Skin of body (tissue), 2 donors: Measurements from ENCODE around the gene SF3B6. TPM values are rescaled to one million over a fixed set of nuclear protein-coding genes. Genes with fewer than 3 reads are reported as not detected.
"Not testable (repeated sequence)": the region's sequence is repeated elsewhere in the genome, so short reads cannot be mapped to it uniquely, and the experiment has no call there.

Source experiments
- DNase-seq: peaks from one replicate; lab custom pipeline; 2025; lab: John Stamatoyannopoulos, UW
- total RNA-seq: library from RNA; depleted of rRNA; stranded (reverse); fragments of >200 nt; gene quantifications from one replicate; pipeline ENCODE4 v1.2.3, GENCODE V29; 2014

SF3B6 gene
- total RNA-seq, 1 donor from 2014 or later = 94.8 TPM

DNA sequence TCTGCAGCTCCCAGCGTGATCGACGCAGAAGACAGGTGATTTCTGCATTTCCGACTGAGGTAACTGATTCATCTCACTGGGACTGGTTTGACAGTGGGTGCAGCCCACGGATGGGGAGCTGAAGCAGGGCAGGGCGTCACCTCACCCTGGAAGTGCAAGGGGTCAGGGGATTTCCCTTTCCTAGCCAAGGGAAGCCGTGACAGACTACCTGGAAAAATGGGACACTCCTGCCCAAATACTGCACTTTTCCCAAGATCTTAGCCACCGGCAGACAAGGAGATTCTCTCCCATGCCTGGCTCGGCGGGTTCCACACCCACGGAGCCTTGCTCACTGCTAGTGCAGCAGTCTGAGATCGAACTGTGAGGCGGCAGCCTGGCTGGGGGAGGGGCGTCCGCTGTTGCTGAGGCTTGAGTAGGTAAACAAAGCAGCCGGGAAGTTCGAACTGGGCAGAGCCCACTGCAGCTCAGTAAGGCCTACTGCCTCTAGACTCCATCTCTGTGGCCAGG lies 19.1 kb upstream of the SF3B6 start:
- not testable (repeated sequence) for DNase-seq

DNA sequence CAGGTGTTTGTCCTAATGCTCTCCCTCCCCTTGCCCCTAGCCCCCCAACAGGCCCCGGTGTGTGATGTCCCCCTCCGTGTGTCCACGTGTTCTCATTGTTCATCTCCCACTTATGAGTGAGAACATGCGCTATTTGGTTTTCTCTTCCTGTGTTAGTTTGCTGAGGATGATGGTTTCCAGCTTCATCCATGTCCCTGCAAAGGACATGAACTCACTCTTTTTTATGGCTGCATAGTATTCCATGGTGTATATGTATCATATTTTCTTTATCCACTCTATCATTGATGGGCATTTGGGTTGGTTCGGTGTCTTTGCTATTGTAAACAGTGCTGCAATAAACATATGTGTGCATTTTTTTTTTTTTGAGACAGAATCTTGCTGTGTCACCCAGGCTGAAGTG lies 17.1 kb upstream of the SF3B6 start:
- not testable (repeated sequence) for DNase-seq

DNA sequence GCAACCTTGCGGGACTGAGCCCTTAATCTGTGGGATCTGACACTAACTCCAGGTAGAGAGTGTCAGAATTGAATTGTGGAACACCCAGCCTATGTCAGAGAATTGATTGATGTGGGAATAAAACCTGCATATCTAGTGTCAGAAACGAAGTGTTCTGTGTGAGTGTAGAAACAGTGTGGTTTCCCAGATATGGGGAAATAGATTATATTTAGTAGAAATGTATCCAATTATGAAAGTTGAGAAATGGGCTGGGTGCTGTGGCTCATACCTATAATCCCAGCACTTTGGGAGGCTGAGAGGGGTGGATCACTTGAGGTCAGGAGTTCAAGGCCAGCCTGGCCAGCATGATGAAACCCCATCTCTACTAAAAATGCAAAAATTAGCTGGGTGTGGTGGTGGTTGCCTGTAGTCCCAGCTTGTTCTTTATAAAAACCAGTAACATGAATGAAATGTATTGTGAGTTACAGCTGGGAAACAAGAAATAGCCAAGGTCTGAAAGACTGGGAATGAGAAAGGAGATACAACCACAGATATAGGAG lies 12.8 kb upstream of the SF3B6 start:
- DNase-seq = no peak

DNA sequence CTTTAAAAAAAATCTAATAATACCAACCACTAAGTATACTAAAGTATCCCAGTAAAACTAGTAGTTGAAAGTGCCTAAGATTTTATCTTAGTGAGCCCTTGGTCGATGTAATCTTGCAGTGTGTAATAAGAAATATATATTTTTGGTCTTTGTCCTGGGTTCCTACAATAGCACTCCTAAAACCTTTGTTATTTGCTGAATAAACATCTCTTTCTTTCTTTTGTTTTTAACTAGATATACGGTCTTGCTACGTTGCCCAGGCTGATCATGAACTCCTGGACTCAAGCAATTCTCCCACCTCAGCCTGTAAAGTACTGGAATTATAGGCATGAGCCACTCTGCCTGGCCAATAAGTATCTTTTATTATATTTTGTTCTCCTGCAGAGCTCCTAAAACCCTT lies 10.9 kb upstream of the SF3B6 start:
- no peak for DNase-seq

DNA sequence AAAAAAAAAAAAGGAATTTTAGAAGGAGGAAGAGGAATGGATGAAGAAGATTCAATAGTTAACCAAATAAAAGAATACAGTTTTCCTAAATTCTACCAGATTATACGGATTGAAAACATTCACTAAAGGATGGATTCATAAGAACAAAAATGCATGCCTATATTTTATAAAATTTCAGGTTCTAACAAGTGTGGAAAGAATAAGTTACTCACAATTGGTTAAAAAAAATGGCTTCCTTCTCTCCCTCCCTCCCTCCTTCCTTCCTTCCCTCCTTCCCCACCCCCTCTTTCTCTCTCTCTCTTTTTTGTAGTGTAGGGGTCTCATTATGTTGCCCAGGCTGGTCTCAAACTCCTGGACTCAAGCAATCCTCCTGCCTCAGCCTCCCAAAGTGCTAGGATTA lies 10.1 kb upstream of the SF3B6 start:
- DNase-seq = no peak

DNA sequence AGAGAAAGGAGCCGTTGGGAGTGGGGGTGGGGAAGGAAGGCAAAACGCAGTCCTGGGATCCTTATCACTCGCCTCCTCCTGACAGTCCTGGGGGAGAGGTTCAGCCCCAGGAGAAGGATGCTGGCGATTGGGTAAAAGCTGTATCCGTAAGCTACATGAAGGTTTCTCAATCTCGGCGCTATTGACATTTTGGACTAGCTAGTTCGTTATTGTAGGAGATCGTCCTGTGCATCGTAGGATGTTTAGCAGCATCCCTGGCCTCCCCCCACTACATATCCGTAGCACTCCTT lies 9.0 kb upstream of the SF3B6 start:
- DNase-seq = no peak

DNA sequence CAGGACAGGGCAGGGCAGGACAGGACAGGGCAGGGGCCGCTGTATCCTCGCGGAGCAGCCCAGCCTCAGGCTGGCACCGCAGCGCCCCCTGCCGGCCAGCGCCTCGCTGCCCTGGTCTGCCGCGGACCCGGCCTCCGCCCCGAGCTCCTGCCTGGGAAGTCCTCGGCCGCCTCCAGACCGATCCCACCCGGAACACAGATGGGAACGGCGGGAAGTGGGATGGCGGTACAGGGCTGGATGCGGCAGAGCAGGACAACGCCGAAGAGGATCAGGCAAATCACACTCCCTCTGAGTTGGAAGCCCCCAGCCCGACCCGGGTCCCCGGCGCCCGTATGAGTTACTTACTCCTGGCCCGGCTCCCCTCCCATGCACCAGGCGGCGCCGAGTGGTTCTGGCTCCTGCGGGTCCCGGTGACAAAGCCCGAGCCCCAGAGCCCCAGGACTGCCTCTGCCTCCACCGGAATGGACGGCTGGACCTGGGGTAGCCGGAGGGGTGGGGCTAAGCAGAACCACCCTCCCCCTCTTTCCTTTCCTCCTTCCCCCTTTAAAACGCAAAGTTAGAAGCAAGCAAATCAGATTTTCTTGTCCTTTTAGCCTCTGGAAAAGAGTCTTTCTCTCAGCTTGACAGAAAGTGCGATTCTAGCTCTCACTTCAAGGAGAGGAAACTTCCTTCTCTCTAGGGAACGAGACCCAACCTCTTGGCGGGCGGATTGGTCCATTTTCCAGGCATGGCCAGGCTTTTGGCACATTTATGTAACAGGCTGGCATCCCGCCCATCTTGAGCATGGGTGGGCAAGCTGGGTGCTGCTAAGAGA lies 8.5 kb upstream of the SF3B6 start, which contains the start of gene TP53I3:
TP53I3 (minus strand) TSS at position 449 of the 814 bp plus-strand sequence. CDS start 508 bp downstream, outside the sequence.
- peak; percentile 91 for DNase-seq

DNA sequence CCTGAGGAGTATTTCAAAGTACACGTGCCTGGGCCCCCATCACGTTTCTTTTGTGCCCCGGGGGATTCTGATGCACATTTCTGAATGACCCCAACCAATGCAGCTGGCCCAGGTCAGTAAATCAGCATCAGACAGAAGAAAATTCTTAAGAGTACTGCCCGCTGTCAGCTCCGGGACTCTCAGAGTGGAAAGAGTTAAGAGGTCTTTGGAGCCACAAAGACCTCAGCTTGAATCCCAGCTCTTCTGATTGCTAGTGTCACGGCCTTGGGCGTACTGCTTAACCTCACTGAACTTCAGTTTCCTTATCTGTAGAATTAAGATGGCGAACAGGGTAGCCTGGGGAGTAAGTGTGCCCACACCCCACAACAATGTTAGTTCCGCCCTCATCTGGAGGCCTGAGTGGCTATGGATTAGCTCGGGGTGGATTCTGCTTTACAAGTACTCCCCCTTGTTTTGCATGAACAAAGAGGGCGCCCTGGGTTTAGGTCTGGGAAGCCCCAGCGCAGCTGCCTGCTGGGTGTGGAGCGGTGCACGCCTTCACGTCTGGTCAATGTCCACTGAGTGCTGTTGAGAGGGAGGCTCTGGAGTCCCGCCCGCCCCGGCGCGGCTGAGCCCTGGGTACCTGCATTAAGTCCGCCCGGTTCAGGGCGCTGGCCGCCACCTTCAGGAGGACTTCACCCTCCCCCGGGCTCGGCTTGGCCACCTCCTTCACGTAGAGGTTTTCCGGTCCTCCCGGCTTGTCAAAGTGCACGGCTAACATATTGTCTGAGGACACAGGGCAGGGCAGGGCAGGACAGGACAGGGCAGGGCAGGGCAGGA lies 7.7 kb upstream of the SF3B6 start:
- DNase-seq = peak; percentile 82

DNA sequence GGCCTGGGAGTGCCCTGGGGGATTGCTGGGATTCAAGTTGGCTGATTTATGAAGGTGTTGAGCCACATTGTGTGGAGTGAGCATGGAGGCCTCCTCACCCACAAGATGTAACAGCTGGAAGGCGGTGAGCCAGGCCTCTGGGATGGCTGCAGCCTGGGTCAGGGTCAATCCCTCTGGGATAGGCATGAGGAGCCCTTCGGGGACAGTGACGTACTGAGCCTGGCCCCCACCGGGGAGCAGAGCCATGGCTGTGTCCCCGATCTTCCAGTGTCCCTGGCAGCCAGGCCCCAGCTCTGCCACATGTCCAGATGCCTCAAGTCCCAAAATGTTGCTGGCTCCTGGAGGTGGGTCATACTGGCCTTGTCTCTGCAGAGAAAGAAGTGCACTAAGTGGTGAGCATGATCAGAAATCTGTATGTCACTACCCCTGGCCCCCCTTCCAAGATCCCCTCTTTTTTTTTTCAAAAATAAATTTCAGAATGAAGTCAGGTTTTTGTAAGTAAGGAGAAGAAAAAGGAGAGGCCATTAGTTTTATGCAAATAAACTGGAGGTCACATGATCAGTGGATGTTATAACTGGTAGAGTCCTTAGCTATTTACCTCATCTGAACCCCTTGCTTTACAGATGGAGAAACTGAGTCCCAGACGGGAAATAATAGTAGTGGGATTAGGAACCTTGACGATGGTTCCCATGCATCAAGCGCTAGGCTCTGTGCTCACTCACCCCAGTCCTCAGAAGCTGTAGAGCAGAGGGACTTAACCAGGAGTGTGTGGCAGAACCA lies 6.9 kb upstream of the SF3B6 start:
- no peak for DNase-seq

DNA sequence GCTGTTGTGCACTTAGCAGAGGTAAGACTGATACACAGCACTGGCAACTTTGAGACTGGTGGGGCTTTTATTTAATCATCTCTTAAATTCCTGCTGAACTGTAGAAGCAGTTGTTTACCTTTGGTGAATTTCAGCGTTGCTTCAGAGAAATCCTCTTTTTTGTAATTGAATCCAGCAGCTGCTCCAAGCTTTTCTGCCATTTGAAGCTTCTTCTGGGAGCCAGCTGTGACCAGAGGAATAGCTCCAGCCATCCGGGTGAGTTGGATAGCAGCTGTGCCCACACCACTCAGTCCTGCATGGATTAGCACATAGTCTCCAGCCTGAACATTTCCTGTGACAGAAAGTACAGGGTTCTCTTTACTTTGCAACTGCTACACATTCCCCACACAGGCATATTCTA lies 4.6 kb upstream of the SF3B6 start:
- DNase-seq = no peak

DNA sequence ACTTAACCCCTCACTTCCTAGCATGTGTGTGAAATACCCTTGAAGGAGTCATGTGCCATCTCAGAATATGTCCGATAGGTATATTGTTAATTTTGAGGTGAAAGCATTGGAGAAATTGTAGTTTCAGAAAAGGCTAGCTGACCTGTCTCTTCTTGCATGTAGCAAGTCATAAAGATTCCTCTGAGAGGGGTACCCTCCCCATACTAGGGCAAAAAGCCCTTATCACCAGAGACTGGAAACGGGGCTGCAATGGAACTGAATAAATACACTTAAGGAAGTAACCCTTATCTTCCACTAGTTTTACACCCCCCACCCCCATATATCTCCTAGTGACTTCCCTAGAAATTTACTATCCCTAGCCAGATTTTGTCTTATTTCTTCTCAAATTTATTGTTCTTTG lies 1.8 kb upstream of the SF3B6 start:
- DNase-seq = no peak

DNA sequence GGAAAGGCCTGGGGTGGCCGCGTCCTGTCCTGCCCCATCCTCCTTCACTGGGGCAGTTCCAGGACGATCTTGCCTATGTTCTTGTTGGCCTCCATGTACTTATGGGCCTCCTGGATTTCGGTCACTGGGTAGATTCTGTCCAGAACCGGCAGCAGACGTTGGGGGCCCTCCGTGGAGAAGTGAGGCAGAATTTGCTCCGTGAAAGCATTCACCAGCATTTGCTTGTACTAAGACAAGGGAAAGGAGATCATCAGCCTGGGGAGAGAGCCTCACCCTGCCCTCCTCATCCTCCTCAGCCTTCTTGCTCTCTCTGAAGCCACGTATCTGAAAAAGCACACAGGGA lies 1.4 kb upstream of the SF3B6 start:
- DNase-seq = no peak

DNA sequence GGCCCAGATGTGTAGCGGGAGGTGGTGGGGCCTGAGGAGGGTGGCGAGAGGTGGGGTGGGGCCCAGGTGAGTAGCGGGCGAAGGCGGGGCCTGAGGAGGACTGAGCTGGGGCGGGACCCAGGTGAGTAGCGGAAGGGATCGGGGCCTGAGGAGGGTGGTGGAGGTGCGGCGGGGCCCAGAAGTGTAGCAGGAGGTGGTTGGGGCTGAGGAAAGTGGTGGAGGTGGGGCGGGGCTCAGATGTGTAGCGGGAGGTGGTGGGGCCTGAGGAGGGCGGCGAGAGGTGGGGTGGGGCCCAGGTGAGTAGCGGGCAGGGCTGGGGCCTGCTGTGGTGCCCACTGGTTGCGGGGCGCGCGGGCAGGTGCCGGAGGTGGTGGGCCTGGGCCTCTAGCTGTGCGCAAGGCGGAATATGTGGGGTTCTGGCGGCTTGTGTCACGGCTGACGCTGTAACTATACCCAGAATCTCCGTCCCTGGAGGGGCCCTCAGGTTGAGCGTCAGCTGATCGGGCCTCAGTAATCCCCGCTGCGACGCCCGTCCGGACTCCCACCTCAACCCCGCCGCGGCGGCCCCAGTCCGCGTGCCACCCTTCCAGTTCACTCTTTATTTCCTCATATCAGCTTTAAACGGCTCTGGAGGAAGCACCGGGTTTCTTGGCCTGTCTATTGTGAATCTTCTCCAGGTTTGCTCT lies 866 bp upstream of the SF3B6 start:
- DNase-seq = no peak

DNA sequence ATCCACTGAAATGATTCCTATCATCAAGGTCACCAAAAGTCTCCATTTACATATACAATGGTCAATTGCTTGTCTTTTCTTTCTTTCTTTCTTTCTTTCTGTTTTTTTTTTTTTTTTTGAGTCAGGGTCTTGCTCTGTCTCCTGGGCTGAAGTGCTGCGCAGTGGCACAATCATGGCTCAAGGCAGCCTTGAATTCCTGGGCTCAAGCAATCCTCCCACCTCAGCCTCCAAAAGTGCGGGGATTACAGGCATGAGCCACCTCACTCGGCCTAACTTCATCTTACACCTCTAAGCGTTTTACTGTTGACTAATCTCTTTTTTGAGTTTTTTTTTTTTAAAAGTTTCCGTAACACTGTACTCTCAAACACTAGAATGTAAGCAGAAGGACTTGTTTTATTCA lies 867 bp downstream of the SF3B6 start:
- no peak for DNase-seq

DNA sequence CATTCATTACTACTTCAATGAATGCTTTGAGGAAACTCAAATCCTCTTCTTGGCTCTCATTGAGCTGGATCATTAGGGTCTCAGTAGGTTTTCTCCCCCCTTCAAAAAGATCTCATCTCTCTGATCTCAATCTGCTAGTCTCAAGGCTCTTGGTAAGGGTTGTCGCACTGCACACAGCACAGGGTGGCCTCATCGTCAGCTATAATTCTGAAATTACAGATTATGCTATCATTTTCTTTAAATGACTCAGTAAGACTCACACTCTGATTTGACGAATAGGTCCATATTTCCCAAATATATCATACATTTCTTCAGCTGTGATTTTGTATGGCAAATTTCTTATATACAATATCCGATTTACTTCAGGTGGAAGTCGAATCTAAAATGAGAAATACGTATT lies 2.3 kb downstream of the SF3B6 start:
- no peak for DNase-seq

DNA sequence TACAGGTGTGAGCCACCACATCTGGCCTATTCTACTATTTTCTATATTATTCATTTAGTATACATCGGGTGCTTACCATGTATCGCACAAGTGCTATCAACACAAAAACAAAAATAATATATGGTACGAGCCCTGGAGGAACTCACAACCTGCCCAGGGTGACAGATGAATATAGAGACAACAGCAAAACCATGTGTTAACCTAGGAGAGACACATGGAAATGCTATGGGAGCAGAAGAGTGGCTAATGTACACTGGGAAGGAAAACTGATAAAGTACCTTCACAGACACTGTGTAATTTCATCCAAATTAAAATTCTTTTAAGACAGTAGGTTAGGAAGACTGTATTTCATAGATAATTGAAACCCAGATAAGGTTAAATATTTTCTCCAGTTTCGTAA lies 3.9 kb downstream of the SF3B6 start:
- no peak for DNase-seq

DNA sequence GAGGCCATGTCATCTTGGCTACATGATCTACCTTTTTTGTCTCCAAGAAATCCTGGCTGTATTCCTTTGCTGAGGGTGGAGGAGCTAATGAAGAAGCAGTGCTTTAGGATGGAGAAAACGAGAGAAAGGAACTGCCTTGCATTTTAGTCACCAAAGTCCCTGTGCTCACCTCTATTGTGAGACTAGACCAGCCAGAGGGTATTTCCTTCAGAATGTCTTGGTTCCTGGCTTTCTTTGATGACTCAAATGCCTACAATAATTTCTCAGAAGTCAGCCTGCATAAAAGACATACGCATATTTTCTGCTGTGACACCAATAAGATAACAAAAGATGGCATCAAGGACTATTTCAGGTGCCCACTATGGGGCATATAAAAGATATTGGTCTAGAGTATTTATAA lies 10.8 kb downstream of the SF3B6 start:
- DNase-seq = no peak

DNA sequence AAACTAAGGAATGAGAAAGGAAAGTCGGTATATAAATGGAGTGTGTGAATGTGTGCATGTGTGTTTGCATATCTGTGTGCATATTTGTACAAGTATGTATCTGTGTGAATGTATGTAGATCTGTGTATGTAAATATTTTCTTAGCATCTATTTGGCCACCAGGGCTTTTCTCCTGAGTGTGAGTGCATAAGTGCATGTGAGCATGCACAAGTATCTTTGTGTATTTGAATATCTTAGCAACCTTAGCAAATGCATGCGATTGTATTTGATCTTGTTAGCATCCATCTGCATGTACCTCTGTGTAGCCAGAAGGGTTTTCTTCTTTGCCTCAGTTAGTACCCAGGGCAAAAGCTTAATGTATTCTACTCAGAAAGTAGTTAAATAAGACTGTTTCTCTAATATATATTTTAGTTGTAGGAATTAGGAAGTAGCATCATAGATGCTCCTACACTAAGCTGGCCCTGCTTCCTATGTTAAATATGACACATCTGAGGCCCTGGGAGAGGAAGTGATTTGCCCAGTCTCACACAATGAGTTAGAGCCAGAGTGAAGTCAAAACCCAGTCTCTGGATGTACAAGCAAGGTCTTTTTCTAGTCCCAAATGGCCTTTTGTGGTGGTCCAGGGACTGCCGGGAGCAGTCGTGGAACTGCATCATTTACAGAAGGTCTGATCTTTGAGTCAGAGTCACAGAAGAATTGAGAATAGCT lies 17.4 kb downstream of the SF3B6 start:
- no peak for DNase-seq

DNA sequence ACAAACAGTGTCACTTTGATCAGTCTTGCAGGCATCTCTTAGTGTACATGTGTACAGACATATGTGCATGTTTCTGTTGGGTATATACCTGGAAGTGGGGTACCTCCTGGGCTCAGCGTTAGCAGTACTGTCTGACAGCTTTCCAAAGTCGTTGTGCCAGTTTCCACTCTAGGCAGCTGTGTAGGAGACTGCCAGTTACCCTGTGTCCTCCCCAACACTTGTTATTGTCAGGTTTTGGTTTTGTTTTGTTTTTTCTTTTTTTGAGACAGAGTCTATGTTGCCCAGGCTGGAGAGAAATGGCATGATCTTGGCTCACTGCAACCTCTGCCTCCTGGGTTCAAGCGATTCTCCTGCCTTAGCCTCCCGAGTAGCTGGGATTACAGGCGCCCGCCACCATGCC lies 20.4 kb downstream of the SF3B6 start:
- DNase-seq = no peak

DNA sequence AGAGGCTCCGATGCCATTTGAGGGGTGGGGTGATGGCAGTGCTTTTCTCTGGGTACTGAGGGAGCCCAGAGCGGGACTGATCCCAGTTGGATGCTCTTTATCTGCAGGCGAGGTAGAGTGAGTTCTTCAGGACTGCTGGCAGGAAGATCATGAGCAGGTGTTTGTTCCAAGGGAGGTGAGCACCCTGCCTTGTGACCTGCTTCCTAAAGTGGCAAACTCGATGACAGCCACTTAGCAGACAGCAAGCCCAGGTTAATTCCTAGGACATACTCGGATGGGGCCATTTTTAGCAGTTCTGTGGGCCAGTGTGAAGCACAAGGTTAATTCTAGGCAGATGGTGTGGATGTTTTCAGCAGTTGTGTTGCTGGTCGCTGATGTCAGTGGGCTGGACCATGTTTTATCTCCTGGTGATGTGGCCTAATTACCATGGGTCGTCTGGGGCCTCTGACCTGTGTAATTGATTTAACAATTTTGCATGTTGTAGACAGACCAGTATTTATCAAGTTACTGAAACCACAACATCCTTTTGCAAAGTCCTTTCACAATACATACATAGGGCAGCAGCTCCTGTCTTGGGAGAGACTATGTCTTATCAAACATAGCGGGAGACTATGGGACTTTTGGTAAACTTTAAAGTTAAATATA lies 21.6 kb downstream of the SF3B6 start:
- DNase-seq = no peak
